HuH-7.5 (cell line): Measurements from ENCODE around the gene OR6C70.
"Not testable (repeated sequence)": the region's sequence is repeated elsewhere in the genome, so short reads cannot be mapped to it uniquely, and the experiment has no call there.

Experiments used
- DNase-seq: peaks from one replicate; pipeline ENCODE4 v3.0.0; 2011; ENCODE audit warnings: low spot score

The OR6C70 gene

GRCh38 chr12:55470088-55470829 lies at the start of gene OR6C70:
Gene OR6C70, minus strand, starts transcription at chr12:55470138. Its CDS starts 0 bp downstream, at chr12:55470138.
- DNase-seq: no peak

GRCh38 chr12:55516391-55516790 lies 46.5 kb upstream of the OR6C70 start:
- no peak for DNase-seq

- no peak for DNase-seq
Measured at GRCh38 chr12:55515696-55516095, 45.8 kb upstream of the OR6C70 start.

GRCh38 chr12:55501601-55502000 lies 31.7 kb upstream of the OR6C70 start:
- no peak for DNase-seq

- DNase-seq: peak; percentile 31
Measured at GRCh38 chr12:55499810-55500252, 29.9 kb upstream of the OR6C70 start.

DNA sequence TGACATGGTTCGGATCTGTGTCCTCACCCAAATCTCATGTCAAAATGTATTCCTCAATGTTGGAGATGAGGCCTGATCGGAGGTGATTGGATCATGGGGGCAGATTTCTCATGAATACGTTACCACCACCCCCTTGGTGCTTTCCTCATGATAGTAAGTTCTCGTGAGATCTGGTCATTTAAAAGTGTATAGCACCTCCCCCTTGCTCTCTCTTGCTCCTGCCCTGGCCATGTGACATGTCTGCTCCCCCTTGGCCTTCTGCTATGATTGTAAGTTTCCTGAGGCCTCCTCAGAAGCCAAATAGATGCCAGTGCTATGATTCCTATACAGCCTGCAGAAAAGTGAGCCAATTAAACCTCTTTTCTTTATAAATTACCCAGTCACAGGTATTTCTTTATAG lies 29.3 kb upstream of the OR6C70 start:
- DNase-seq: no peak

- no peak for DNase-seq
Measured at GRCh38 chr12:55495490-55495889, 25.6 kb upstream of the OR6C70 start.

GRCh38 chr12:55492078-55492477 lies 22.1 kb upstream of the OR6C70 start, which contains the start of gene OR6C68:
Gene OR6C68, plus strand, starts transcription at chr12:55492378. Its CDS starts 0 bp downstream, at chr12:55492378.
- no peak for DNase-seq

DNA sequence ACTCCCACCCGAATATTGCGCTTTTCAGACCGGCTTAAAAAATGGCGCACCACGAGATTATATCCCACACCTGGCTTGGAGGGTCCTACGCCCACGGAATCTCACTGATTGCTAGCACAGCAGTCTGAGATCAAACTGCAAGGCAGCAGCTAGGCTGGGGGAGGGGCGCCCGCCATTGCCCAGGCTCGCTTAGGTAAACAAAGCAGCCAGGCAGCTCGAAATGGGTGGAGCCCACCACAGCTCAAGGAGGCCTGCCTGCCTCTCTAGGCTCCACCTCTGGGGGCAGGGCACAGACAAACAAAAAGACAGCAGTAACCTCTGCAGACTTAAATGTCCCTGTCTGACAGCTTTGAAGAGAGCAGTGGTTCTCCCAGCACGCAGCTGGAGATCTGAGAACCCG lies 14.3 kb upstream of the OR6C70 start:
- not testable (repeated sequence) for DNase-seq

GRCh38 chr12:55479136-55479535 lies 9.2 kb upstream of the OR6C70 start:
- DNase-seq: not testable (repeated sequence)

- no peak for DNase-seq
Measured at GRCh38 chr12:55472264-55472663, 2.3 kb upstream of the OR6C70 start.

GRCh38 chr12:55469291-55469690 lies 647 bp downstream of the OR6C70 start:
- DNase-seq: no peak

- DNase-seq: no peak
Measured at GRCh38 chr12:55467836-55468235, 2.1 kb downstream of the OR6C70 start.

DNA sequence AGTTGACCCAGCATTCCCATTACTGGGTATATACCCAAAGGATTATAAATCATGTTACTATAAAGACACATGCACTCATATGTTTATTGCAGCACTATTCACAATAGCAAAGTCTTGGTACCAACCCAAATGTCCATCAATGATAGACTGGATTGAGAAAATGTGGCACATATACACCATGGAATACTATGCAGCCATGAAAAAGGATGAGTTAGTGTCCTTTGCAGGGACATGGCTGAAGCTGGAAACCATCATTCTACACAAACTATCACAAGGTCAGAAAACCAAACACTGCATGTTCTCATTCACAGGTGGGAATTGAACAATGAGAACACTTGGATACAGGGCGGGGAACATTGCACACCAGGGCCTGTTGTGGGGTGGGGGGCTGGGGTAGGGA lies 5.0 kb downstream of the OR6C70 start:
- not testable (repeated sequence) for DNase-seq

DNA sequence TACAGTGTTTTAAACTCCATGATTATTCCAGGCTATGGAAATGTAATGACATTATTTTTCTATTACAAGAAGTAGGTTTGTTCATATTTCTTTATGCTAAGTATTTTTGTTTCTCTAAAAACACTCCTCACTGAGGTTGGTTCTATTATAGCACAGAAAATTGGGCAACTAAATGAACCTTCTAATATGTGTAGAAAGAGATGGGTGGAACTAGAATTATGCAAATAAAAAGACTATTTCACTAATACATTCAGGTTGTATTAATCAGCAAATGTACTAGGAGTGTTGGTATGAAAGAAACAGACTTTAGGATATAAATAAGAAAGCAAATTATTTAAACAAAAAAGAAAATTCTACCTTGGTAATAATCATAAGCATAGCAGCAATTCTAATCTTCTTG lies 21.1 kb downstream of the OR6C70 start:
- no peak for DNase-seq

- no peak for DNase-seq
Measured at GRCh38 chr12:55446326-55446725, 23.6 kb downstream of the OR6C70 start.

DNA sequence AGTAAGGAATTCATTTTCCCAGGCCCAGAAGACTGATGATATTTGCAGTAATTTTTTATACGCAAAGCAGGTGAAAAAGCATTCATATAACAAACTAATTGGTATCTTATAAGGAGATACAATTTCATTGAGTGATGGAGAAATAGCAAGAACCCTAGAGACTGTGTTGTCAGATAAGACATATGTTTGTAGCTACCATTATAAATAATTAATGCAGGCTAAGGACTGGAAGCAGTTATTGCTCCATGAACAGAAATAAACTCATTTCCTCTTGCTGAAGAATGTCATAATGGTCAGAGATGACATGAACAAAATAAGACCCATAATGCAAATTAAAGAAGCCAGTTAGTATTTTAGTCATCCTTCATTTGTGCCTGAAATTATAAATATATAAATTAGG lies 24.6 kb downstream of the OR6C70 start:
- DNase-seq: no peak

DNA sequence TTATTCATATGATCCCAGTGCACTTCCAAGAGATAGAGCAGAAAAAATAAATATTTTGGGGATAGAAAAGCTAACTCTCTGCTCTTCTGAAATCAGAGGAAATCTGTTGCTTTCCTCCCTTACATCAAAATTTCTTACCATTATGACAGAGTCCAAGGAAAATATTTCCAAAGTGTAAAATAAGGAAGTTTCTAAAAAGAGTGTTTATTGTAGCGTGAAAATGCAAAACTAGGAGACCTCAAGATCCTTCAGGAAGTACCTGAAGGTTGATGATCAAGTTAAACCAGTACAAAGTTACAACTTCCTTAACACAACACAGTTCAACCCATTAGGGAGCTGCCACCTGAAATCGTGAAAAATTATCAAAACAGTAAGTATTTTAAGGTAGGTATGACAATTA lies 26.2 kb downstream of the OR6C70 start, which contains the start of gene OR6C2:
OR6C2 (plus strand) TSS at position 301 of the 400 bp plus-strand sequence. CDS start 8,138 bp downstream, outside the sequence.
- no peak for DNase-seq

DNA sequence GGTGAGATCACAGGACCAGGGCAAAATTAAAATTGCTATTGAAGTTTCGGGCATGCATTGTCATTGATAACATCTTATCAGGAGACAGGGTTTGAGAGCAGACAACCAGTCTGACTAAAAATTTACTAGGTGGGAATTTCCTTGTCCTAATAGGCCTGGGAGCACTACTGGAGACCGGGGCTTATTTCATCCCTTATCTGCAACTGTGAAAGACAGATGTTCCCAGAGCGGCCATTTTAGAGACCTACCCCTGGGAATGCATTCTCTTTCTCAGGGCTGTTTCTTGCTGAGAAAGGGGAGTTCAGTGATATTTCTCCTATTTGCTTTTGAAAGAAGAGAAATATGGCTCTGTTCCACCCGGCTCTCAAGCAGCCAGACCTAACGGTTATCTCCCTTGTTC lies 28.7 kb downstream of the OR6C70 start:
- DNase-seq: not testable (repeated sequence)

DNA sequence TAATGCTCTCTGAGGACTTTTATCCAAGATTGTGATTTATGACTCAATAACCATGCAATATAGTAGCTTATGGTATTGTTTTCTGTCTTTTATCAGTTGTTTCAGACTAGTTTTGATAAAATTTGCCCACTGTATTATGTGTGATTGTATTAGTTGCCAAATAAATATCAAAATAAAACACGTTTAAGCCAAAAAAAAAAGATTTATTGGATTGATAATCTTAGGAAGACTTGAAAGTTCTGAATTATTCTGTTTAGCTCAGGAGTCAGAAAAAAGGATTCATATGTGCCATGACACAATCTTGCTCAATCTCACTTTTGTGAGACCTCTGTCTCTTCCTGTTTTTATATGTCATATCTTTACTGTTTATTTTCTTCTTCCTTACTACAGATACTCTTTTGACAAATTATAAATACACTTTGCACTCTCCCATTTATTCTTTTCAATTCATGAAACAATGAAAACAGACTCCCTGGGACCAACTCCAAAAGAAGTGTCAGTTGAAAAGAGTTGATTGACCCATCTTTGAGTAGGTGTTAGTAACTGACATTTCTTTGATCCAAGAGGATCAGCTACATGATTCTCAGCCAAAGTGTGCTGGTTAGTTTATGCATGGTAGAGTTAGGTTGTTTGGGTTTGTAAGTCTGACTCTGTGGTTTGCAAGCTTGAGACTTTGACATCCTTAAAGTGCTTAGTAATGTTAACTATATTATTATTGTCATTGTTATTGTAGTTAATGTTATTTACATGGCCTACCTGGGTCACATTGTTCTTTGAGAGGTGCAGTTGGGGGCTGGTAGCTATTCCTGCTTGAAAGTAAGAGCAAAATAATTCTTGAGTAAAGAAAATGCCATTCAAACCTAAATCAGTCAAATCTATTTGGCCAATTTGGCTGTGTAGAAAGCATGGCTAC lies 41.4 kb downstream of the OR6C70 start:
- no peak for DNase-seq

- DNase-seq: no peak
Measured at GRCh38 chr12:55425954-55426353, 44.0 kb downstream of the OR6C70 start, which contains the start of gene OR6C76. Gene OR6C76, plus strand, starts transcription at chr12:55426254. Its CDS starts 0 bp downstream, at chr12:55426254.

GRCh38 chr12:55420307-55420962 lies 49.5 kb downstream of the OR6C70 start:
- DNase-seq: no peak
